ENCODE data around the gene MRPL53. TPM values are rescaled to one million over a fixed set of nuclear protein-coding genes. Genes with fewer than 3 reads are reported as not detected.

Gene MRPL53
- total and polyA plus RNA-seq, 2 of the 13 experiments (the other 11 are each of a cell fraction or from before 2014, with no cell fraction given) = 34.3 to 51.9 TPM

GRCh38 chr2:74496997-74497776, 24.7 kb upstream of the MRPL53 start (continued):
- TF ChIP-seq, protein P1, sequence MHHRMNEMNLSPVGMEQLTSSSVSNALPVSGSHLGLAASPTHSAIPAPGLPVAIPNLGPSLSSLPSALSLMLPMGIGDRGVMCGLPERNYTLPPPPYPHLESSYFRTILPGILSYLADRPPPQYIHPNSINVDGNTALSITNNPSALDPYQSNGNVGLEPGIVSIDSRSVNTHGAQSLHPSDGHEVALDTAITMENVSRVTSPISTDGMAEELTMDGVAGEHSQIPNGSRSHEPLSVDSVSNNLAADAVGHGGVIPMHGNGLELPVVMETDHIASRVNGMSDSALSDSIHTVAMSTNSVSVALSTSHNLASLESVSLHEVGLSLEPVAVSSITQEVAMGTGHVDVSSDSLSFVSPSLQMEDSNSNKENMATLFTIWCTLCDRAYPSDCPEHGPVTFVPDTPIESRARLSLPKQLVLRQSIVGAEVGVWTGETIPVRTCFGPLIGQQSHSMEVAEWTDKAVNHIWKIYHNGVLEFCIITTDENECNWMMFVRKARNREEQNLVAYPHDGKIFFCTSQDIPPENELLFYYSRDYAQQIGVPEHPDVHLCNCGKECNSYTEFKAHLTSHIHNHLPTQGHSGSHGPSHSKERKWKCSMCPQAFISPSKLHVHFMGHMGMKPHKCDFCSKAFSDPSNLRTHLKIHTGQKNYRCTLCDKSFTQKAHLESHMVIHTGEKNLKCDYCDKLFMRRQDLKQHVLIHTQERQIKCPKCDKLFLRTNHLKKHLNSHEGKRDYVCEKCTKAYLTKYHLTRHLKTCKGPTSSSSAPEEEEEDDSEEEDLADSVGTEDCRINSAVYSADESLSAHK (CRISPR knock-in tag; IDR thresholded peaks at IDR 0.05; ENCODE audit: borderline replicate concordance) = no peak
- peak; percentile 82; the same call in 1 of the 2 replicates for TF ChIP-seq FLYWCH1 (CRISPR knock-in tag; IDR thresholded peaks at IDR 0.05)
- TF ChIP-seq CBX2 (IDR thresholded peaks at IDR 0.05; ENCODE audit: low read depth, low read length) = no peak
- no peak for TF ChIP-seq CBX2 (CRISPR knock-in tag; IDR thresholded peaks at IDR 0.05; ENCODE audit: low read depth)
- peak; percentile 18 for TF ChIP-seq SAP130 (CRISPR knock-in tag; IDR thresholded peaks at IDR 0.05; ENCODE audit: low read depth)
- no peak for TF ChIP-seq ZSCAN5A (CRISPR knock-in tag; IDR thresholded peaks at IDR 0.05; ENCODE audit: borderline replicate concordance)
- TF ChIP-seq KMT2A (CRISPR knock-in tag; IDR thresholded peaks at IDR 0.05) = no peak
- TF ChIP-seq, protein P2, sequence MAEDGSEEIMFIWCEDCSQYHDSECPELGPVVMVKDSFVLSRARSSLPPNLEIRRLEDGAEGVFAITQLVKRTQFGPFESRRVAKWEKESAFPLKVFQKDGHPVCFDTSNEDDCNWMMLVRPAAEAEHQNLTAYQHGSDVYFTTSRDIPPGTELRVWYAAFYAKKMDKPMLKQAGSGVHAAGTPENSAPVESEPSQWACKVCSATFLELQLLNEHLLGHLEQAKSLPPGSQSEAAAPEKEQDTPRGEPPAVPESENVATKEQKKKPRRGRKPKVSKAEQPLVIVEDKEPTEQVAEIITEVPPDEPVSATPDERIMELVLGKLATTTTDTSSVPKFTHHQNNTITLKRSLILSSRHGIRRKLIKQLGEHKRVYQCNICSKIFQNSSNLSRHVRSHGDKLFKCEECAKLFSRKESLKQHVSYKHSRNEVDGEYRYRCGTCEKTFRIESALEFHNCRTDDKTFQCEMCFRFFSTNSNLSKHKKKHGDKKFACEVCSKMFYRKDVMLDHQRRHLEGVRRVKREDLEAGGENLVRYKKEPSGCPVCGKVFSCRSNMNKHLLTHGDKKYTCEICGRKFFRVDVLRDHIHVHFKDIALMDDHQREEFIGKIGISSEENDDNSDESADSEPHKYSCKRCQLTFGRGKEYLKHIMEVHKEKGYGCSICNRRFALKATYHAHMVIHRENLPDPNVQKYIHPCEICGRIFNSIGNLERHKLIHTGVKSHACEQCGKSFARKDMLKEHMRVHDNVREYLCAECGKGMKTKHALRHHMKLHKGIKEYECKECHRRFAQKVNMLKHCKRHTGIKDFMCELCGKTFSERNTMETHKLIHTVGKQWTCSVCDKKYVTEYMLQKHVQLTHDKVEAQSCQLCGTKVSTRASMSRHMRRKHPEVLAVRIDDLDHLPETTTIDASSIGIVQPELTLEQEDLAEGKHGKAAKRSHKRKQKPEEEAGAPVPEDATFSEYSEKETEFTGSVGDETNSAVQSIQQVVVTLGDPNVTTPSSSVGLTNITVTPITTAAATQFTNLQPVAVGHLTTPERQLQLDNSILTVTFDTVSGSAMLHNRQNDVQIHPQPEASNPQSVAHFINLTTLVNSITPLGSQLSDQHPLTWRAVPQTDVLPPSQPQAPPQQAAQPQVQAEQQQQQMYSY (CRISPR knock-in tag; IDR thresholded peaks at IDR 0.05) = no peak
- no peak for TF ChIP-seq SRSF9 (IDR thresholded peaks at IDR 0.05; ENCODE audit: borderline replicate concordance, insufficient read depth, low read depth, low read length, poor library complexity, severe bottlenecking)
- no peak for TF ChIP-seq ZNF607 (CRISPR knock-in tag; IDR thresholded peaks at IDR 0.05; ENCODE audit: borderline replicate concordance)
- TF ChIP-seq DPF2 (CRISPR knock-in tag; IDR thresholded peaks at IDR 0.05; ENCODE audit: borderline replicate concordance, low read depth) = peak; percentile 62
- TF ChIP-seq ZNF839 (CRISPR knock-in tag; IDR thresholded peaks at IDR 0.05; ENCODE audit: borderline replicate concordance) = no peak
- TF ChIP-seq BORCS8-MEF2B (CRISPR knock-in tag; IDR thresholded peaks at IDR 0.05) = peak; percentile 21; the same call in 1 of the 2 replicates
- no peak for TF ChIP-seq ZNF18 (CRISPR knock-in tag; IDR thresholded peaks at IDR 0.05; ENCODE audit: insufficient replicate concordance)
- no peak for TF ChIP-seq SIX4 (CRISPR knock-in tag; IDR thresholded peaks at IDR 0.05)
- 0 out of 2 replicates have a peak, but pooled peaks have one; percentile 17 for TF ChIP-seq ZNF788 (CRISPR knock-in tag; IDR thresholded peaks at IDR 0.05; ENCODE audit: borderline replicate concordance)
- no peak for TF ChIP-seq ATRX (CRISPR knock-in tag; IDR thresholded peaks at IDR 0.05; ENCODE audit: borderline replicate concordance)
- 0 out of 4 replicates have a peak, but pooled peaks of 1 of the 2 experiments have one; percentile 3 for TF ChIP-seq KLF16 (CRISPR knock-in tag; IDR thresholded peaks at IDR 0.05)
- peak; percentile 25; the same call in 1 of the 2 replicates for TF ChIP-seq TSC22D2 (CRISPR knock-in tag; IDR thresholded peaks at IDR 0.05; ENCODE audit: borderline replicate concordance)

All from HepG2 (cell line).